Skeletal muscle tissue (tissue), 4 donors: ENCODE data around the gene GOT1. TPM values are rescaled to one million over a fixed set of nuclear protein-coding genes. Genes with fewer than 3 reads are reported as not detected.
A peak's percentile ranks its signal among the peaks of the same experiment; 100 is the strongest.

Experiments used
- H3K27ac ChIP-seq: one replicate; pipeline ENCODE4 v1.7.0; 2013; ENCODE audit warnings: mild to moderate bottlenecking, low read depth, low read length, inconsistent platforms
- H3K27me3 ChIP-seq, 3 donors: one replicate each; pipeline ENCODE4 v1.7.0; 2013; ENCODE audit warnings: low read length in 3 of 3; ENCODE audit not compliant: control insufficient read depth in 3 of 3, insufficient read depth in 3 of 3
- H3K36me3 ChIP-seq, 3 donors: one replicate each; pipeline ENCODE4 v1.7.0; 2013; ENCODE audit warnings: low read length in 3 of 3; ENCODE audit not compliant: control insufficient read depth in 3 of 3, insufficient read depth in 3 of 3
- H3K4me1 ChIP-seq, 3 donors: one replicate each; pipeline ENCODE4 v1.7.0; 2013; ENCODE audit warnings: low read length in 3 of 3, mild to moderate bottlenecking in 3 of 3; ENCODE audit not compliant: control insufficient read depth in 3 of 3, insufficient read depth in 3 of 3
- H3K4me3 ChIP-seq, 3 donors: one replicate each; pipeline ENCODE4 v1.7.0; 2013; ENCODE audit warnings: low read length in 3 of 3
- H3K9ac ChIP-seq, 3 donors: one replicate each; pipeline ENCODE4 v1.7.0; 2013; ENCODE audit warnings: low read length in 3 of 3, mild to moderate bottlenecking in 3 of 3, moderate library complexity in 2 of 3, low read depth in 1 of 3
- H3K9me3 ChIP-seq, 3 donors: one replicate each; pipeline ENCODE4 v1.7.0; 2013; ENCODE audit warnings: low read length in 3 of 3; ENCODE audit not compliant: control insufficient read depth in 3 of 3
- total RNA-seq: library from RNA; depleted of rRNA; stranded (reverse); fragments of >200 nt; gene quantifications from one replicate; pipeline ENCODE4 v1.2.3, GENCODE V29; 2014
- donor health status: Osteomylitis.

The GOT1 gene
- total RNA-seq, 1 donor from 2014 or later: 27.1 TPM

DNA sequence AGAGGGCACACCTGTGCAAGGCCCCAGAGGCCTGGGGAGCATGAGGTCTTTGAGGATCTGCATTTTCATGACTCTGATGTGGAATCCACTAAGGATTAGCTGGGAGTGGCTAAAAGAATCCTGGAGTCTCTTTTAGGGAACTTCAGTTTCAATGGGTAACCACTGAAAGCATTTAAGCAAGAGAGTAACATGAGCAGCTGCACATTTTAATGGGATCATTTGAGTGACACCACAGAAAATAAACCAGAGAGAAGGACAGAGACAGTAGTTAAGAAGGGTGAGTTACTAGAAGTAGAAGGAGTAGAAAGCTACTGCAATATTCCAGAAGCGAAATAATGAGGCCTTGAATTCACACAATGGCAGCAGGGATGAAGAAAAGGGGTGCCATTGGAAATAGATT, 5.2 kb downstream of the GOT1 start:
- no peak overlapping the region for H3K9ac ChIP-seq
- no peaks in the 10 kb centered on the region for H3K9me3 ChIP-seq
- peak overlapping the region; percentile 34 for H3K27ac ChIP-seq
- H3K4me3 ChIP-seq: no peak overlapping the region
- H3K27me3 ChIP-seq: no peaks in the 10 kb centered on the region
- H3K36me3 ChIP-seq: peaks cover 12 to 22% (median 15%) of the 10 kb centered on the region in 3 donors
- peaks cover 33 to 46% (median 42%) of the 10 kb centered on the region in 3 donors for H3K4me1 ChIP-seq

DNA sequence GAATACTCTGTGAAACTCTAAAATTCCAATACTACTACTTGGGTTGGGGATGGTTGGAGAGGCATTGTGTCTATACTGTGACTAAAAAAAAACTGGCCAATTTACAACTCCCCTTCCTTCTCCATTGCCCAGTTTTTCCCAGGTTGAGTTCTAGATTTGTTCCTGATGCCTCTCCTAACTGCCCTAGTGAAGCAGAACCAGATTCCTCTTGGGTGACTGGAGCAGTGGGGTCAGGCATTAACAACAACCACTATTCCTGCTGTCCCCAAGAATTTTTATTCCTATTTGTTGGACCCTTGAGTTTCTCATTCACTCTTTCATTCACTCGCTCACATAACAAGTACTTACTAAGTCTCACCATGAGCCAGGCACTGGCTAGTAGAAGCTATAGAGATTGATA, 5.8 kb downstream of the GOT1 start:
- H3K9ac ChIP-seq: no peak overlapping the region
- peaks cover 17 to 28% (median 21%) of the 10 kb centered on the region in 3 donors for H3K36me3 ChIP-seq
- no peak overlapping the region for H3K27ac ChIP-seq
- H3K4me1 ChIP-seq: peaks cover 28 to 41% (median 37%) of the 10 kb centered on the region in 3 donors
- no peak overlapping the region for H3K4me3 ChIP-seq
- H3K9me3 ChIP-seq: no peaks in the 10 kb centered on the region
- H3K27me3 ChIP-seq: no peaks in the 10 kb centered on the region

DNA sequence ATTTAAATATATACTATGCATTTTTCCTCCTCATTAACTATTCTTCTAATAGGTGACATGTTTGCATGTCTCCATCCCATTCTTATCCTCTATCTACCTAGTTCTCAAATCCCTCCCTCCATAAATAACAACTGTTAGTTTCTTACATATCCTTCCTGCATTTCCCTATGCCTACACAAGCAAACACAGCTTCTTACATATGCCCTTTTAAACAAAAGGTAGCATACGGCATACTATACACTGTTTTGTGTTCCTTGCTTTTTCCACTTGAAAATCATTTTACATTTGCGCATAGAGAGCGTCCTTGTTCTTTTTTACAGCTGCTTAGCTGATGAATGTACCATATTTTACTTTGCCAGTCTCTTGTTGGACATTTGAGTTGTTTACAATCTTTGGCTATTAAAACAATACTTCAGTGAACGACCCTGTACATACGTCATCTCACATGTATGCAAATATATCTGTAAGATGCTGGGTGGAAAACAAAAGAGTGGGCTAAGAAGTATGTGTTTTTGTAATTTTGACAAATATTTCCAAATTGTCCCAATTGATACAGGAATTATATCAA, 7.8 kb downstream of the GOT1 start:
- Histone ChIP-seq H3K27ac (no peak overlapping the region), H3K9ac (no peak overlapping the region), H3K27me3 (no peaks in the 10 kb centered on the region), H3K4me3 (no peak overlapping the region), H3K9me3 (no peaks in the 10 kb centered on the region), H3K4me1 (peaks cover 22 to 43% (median 31%) of the 10 kb centered on the region in 3 donors), H3K36me3 (peaks cover 20 to 36% (median 33%) of the 10 kb centered on the region in 3 donors)

DNA sequence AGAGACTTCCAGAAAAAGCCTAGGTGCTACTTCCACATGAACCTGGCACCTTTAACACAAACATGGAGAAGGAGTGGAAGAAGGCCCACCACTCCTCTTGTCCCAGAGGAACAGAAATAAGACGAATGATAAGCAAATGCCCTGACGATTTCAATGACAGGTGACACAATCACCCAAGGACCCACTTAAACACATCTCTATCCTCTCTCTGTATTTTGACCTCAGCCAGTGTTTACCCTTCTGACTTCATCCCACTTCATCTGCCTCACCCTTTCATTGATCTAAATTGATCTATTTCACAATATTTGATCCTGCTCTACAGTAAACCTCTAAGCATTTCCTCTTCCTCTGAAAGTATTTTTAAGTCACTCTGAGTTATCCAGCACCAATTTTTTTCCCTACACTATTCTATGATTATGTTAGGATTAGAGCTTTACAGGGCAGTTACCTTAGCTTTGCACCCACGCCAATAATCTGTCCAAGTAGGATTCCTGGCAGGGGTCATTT, 9.1 kb downstream of the GOT1 start:
- Histone ChIP-seq H3K9ac (no peak overlapping the region), H3K36me3 (peaks cover 20 to 36% (median 33%) of the 10 kb centered on the region in 3 donors), H3K4me3 (no peak overlapping the region), H3K4me1 (peaks cover 19 to 38% (median 22%) of the 10 kb centered on the region in 3 donors), H3K9me3 (no peaks in the 10 kb centered on the region), H3K27me3 (no peaks in the 10 kb centered on the region), H3K27ac (no peak overlapping the region)

DNA sequence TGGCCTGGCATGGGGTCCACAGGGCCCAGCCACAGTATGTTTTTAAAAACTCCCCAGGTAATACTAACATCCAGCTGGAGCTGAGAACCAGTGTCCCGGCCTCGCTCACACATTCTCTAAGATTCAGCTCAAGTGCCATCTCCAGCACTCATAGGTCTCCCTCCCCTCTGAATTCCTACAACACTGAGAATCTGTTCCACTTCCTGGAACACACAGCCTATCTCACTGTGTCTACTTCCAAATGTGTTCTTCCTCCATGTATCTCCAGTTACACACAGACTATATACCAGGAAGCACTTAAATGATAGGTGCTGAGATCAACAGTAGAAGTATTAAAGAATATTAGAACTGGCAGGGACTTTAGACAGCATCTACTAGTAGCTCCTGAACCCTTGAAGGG, 10.7 kb downstream of the GOT1 start:
- no peak overlapping the region for H3K27ac ChIP-seq
- no peak overlapping the region for H3K4me3 ChIP-seq
- H3K9ac ChIP-seq: no peak overlapping the region
- H3K9me3 ChIP-seq: no peaks in the 10 kb centered on the region
- H3K36me3 ChIP-seq: peaks cover 18 to 27% (median 25%) of the 10 kb centered on the region in 3 donors
- no peaks in the 10 kb centered on the region for H3K27me3 ChIP-seq
- H3K4me1 ChIP-seq: peaks cover 6 to 23% (median 9%) of the 10 kb centered on the region in 3 donors

DNA sequence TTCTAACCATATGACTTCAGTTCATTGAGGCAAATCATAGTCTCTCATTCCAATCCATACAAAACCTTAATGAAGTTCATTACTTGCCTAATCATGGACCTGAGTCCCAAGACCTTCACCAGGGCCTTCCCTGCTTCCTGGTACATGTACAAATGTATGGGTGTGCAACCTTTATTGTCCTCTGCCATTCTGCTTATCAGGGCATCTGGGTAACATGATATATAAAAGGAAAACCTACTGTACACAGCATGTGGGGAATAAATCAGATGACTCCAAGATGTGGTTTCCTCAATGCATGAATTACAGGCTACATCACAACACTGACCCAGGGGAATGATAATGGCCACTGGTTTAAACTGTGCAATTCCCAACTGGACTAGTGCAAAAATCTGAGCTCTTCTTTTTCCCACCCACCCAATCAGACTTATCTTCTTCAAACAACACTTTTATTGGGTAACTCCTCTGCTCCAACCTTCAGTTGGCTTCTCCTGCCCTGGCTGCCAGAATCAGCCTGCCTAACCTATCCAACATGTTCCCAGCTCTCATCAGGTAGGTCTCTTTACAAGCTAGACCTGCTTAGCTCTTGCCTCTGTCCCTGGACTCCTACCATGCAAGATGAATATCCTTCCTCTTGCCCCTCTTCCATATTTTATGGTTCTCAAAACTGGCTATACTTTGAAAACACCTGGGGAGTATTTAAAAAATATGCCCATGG, 11.4 kb downstream of the GOT1 start:
- no peaks in the 10 kb centered on the region for H3K9me3 ChIP-seq
- no peak overlapping the region for H3K9ac ChIP-seq
- peaks cover 18 to 24% (median 22%) of the 10 kb centered on the region in 3 donors for H3K36me3 ChIP-seq
- H3K4me1 ChIP-seq: peaks cover 4 to 21% (median 8%) of the 10 kb centered on the region in 3 donors
- H3K27ac ChIP-seq: no peak overlapping the region
- H3K4me3 ChIP-seq: no peak overlapping the region
- no peaks in the 10 kb centered on the region for H3K27me3 ChIP-seq

DNA sequence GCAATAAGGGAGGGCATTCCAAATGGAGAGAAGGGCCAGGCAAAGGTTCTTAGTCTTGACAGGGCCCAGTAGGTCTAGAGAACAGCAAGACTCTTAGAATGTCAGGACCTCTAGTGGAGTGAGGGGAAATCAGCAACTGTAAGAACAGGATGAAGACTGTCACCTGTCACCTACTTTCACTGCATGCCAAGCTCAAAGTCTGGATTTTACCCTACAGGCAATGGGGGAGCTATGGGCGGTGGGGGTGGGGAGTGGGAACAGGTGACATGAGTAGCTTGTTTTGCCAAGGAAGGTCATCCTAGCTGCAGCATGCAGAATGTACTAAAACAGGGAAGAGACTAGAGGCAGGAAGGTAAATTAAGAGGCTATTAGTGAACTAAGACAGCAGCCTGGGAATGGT, 18.3 kb downstream of the GOT1 start:
- H3K4me1 ChIP-seq: peaks cover 18 to 19% (median 18%) of the 10 kb centered on the region in 3 donors
- H3K9me3 ChIP-seq: no peaks in the 10 kb centered on the region
- no peaks in the 10 kb centered on the region for H3K27me3 ChIP-seq
- no peak overlapping the region for H3K4me3 ChIP-seq
- no peak overlapping the region for H3K9ac ChIP-seq
- peaks cover 0 to 5% (median 2%) of the 10 kb centered on the region in 3 donors for H3K36me3 ChIP-seq
- H3K27ac ChIP-seq: no peak overlapping the region

DNA sequence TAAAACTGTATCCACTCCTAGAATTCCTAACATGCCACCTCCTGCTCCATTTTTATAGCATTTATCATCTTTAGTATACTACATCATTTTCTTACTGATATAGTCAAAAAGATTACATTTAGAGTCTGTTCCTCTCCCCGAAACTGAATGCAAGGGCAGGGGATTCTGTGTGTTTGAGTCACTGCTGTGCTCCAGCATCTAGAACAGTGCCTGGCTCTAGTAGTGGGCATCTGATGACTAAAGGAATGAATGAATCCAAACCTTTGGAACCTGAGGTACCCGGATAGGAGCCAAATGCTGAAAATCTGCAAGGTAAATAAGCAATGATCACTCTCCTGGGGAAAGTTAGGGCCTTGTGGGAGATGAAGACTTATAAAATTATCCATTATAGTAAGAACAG, 18.9 kb downstream of the GOT1 start:
- H3K9me3 ChIP-seq: no peaks in the 10 kb centered on the region
- H3K36me3 ChIP-seq: peaks cover 5 to 10% (median 6%) of the 10 kb centered on the region in 3 donors
- H3K27ac ChIP-seq: no peak overlapping the region
- H3K27me3 ChIP-seq: no peaks in the 10 kb centered on the region
- peaks cover 18 to 19% (median 18%) of the 10 kb centered on the region in 3 donors for H3K4me1 ChIP-seq
- H3K9ac ChIP-seq: no peak overlapping the region
- no peak overlapping the region for H3K4me3 ChIP-seq

DNA sequence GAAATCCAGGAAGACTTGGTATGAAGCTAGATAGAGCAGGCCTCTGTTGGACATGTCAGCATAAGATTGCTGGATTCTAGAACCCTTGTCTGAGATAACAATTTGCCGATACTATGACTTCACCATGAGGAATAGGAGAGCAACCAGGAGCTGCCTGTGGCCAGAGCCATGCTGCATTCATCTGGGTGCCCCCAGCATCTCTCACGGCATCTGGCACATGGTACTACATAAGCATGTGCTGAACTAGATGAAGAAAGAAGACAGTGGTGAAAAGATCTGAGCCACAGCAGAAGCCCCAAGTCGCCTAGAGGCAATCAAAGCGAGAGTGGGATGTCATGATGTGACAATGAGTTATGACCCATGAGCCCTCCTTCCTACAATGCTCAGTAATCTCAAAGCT, 19.5 kb downstream of the GOT1 start:
- H3K36me3 ChIP-seq: peaks cover 12 to 16% (median 13%) of the 10 kb centered on the region in 3 donors
- no peaks in the 10 kb centered on the region for H3K9me3 ChIP-seq
- H3K27ac ChIP-seq: no peak overlapping the region
- H3K9ac ChIP-seq: no peak overlapping the region
- H3K4me1 ChIP-seq: peaks cover 18 to 19% (median 18%) of the 10 kb centered on the region in 3 donors
- H3K27me3 ChIP-seq: no peaks in the 10 kb centered on the region
- H3K4me3 ChIP-seq: no peak overlapping the region

DNA sequence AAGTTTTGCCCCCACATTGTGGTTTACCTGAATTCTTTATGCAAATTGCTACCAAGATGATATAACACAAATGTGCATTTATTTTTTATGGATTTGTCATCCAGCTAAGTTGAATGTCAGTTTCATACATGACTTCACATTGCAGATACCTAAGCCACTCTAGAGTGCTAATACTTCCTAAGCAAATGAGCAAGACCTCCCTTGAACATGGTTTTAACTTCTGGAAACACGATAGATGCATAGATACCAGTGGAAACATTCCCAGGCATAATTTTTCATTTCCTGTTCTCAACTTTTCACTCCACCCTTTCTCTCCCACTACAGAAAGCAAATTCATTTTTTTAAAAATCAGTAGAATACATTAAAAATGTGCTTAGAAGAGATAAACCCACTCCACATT, 20.3 kb downstream of the GOT1 start:
- peaks cover 17 to 23% (median 19%) of the 10 kb centered on the region in 3 donors for H3K36me3 ChIP-seq

More for the DNA sequence above, 20.3 kb downstream of the GOT1 start:
- Histone ChIP-seq H3K4me1 (peaks cover 18 to 19% (median 18%) of the 10 kb centered on the region in 3 donors), H3K27ac (no peak overlapping the region), H3K4me3 (no peak overlapping the region), H3K9me3 (no peaks in the 10 kb centered on the region), H3K27me3 (no peaks in the 10 kb centered on the region), H3K9ac (peak overlapping the region in 1 of 3 donors; percentile 28)
